ENCODE data around the gene ILK. TPM values are rescaled to one million over a fixed set of nuclear protein-coding genes. Genes with fewer than 3 reads are reported as not detected.

The ILK gene
- total and polyA plus RNA-seq, 2 of the 13 experiments (the other 11 are each of a cell fraction or from before 2014, with no cell fraction given) = 70.3 to 108 TPM

- TF ChIP-seq ZNF687 (CRISPR knock-in tag; IDR thresholded peaks at IDR 0.05) (peak; percentile 41), ZKSCAN1 (IDR thresholded peaks at IDR 0.05; ENCODE audit: low read length) (peak; percentile 93), FOSL2 (CRISPR knock-in tag; IDR thresholded peaks at IDR 0.05) (peak; percentile 57), FOXM1 (CRISPR knock-in tag; IDR thresholded peaks at IDR 0.05) (no peak)
Observed at GRCh38 chr11:6635082-6635932, 31.7 kb downstream of the ILK start (continued).

- no peak for FAIRE-seq
- WGBS (ENCODE audit: low lambda C conversion rate) = 46% methylated on average over 3 of the region's 3 CpGs
- no peaks in the 10 kb centered on the region for H3K79me2 ChIP-seq (ENCODE audit: insufficient read depth, low read length)
- H3K9ac ChIP-seq (ENCODE audit: insufficient read depth, low read depth, low read length) = no peak overlapping the region
- no peaks in the 10 kb centered on the region for H4K20me1 ChIP-seq (ENCODE audit: insufficient read depth, low read length)
- H3K4me2 ChIP-seq (ENCODE audit: low read depth, low read length) = no peak overlapping the region
- no peak overlapping the region for H2AFZ ChIP-seq (ENCODE audit: low read length)
- H3K27me3 ChIP-seq (ENCODE audit: control insufficient read depth in 1 of 2, insufficient read depth in 2 of 2, low read length in 2 of 2) = peaks cover 7 to 51% of the 10 kb centered on the region in 2 experiments; a peak in 3 of 5 replicates
- DNase-seq (ENCODE audit: low spot score) = no peak
- peaks cover 55% of the 10 kb centered on the region for H3K4me1 ChIP-seq (ENCODE audit: insufficient read depth, low read length)
- POLR2A ChIA-PET = no interaction called here
- in situ Hi-C loops (cut with HindIII; ENCODE audit: extremely low pct_ligation_motif_present, low pct_unique_long_range_greater_than_20kb) (no loop called here), intact Hi-C loops (cut with micrococcal nuclease; ENCODE audit: unreplicated experiment) (no loop called here)
- no TSS peak for BruUV-seq (replicated peaks)
- CTCF ChIA-PET (ENCODE audit: low intra/inter-chr PET ratio, low total read pairs) = no interaction called here
- ATAC-seq = no peak
- H3K4me3 ChIP-seq (replicated peaks in 1 of 3; ENCODE audit: insufficient read depth in 1 of 3, low read depth in 2 of 3, low read length in 3 of 3) = no peak overlapping the region
- no peaks in the 10 kb centered on the region for H3K9me3 ChIP-seq (ENCODE audit: low read length)
- no peak overlapping the region for H3K27ac ChIP-seq (ENCODE audit: extremely low read length, insufficient read depth, low read length)
- no peaks in the 10 kb centered on the region for H3K36me3 ChIP-seq (replicated peaks in 1 of 2; ENCODE audit: control insufficient read depth in 1 of 2, insufficient read depth in 2 of 2, low read length in 2 of 2)
- no peak for TF ChIP-seq TCF7 (IDR thresholded peaks at IDR 0.05; ENCODE audit: low read depth)
- no peak for TF ChIP-seq NFYB (CRISPR knock-in tag; IDR thresholded peaks at IDR 0.05)
- no peak for TF ChIP-seq MLLT10 (CRISPR knock-in tag; IDR thresholded peaks at IDR 0.05)
- no peak for TF ChIP-seq SAP130 (CRISPR knock-in tag; IDR thresholded peaks at IDR 0.05; ENCODE audit: low read depth)
- no peak for TF ChIP-seq AKNA (CRISPR knock-in tag; IDR thresholded peaks at IDR 0.05; ENCODE audit: borderline replicate concordance)
- TF ChIP-seq HBP1 (CRISPR knock-in tag; IDR thresholded peaks at IDR 0.05; ENCODE audit: low read depth) = no peak
Observed at GRCh38 chr11:6636480-6636879, 32.9 kb downstream of the ILK start.
